OCI-LY7 (cell line): ENCODE data around the gene DUSP6. TPM values are rescaled to one million over a fixed set of nuclear protein-coding genes. Genes with fewer than 3 reads are reported as not detected.

Experiments used
- BruUV-seq: library from RNA; stranded (reverse); fragments of 400-500 nt; replicated peaks from 2 replicates; lab custom pipeline; 2021; lab: Mats Ljungman, UMichigan
- CTCF ChIA-PET: fragments of 300-600 bp; sonication (Branson Sonifier 250); formaldehyde crosslinking; loops from one replicate; lab custom pipeline; 2022; ENCODE audit warnings: antibody characterized with exemption; ENCODE audit not compliant: unreplicated experiment; lab: Charles Lee
- POLR2A ChIA-PET: fragments of 300-600 bp; sonication (Branson Sonifier 250); formaldehyde crosslinking; loops from one replicate; lab custom pipeline; 2022; ENCODE audit warnings: antibody characterized with exemption; lab: Charles Lee
- DNase-seq: peaks from one replicate; pipeline ENCODE4 v3.0.0-alpha.2; 2015; ENCODE audit warnings: low spot score
- H2AFZ ChIP-seq: fragments of 200-600 bp; sonication (generic), shearing (Covaris generic); 2 replicates; pipeline ENCODE4 v1.6.1; 2014; ENCODE audit warnings: mild to moderate bottlenecking, antibody characterized with exemption, low read length, moderate library complexity
- H3K27ac ChIP-seq: fragments of 200-600 bp; sonication (generic); 2 replicates; pipeline ENCODE4 v1.5.1; 2014; ENCODE audit warnings: mixed run types, low read depth, mild to moderate bottlenecking, moderate library complexity, low read length, inconsistent platforms; ENCODE audit not compliant: poor library complexity, severe bottlenecking
- H3K36me3 ChIP-seq: fragments of 200-600 bp; sonication (generic); 2 replicates; pipeline ENCODE4 v1.6.1; 2014; ENCODE audit warnings: mild to moderate bottlenecking, antibody characterized with exemption, low read length, moderate library complexity, mixed read lengths; ENCODE audit not compliant: insufficient read depth
- H3K4me1 ChIP-seq: fragments of 200-600 bp; sonication (generic); 2 replicates; pipeline ENCODE4 v1.5.1; 2014; ENCODE audit warnings: mild to moderate bottlenecking, low read length; ENCODE audit not compliant: insufficient read depth, poor library complexity, severe bottlenecking
- H3K4me2 ChIP-seq: fragments of 200-600 bp; sonication (generic); 2 replicates; pipeline ENCODE4 v1.6.1; 2014; ENCODE audit warnings: mild to moderate bottlenecking, low read length
- H3K4me3 ChIP-seq: fragments of 200-600 bp; sonication (generic); 2 replicates; pipeline ENCODE4 v1.5.1; 2014; ENCODE audit warnings: mild to moderate bottlenecking, low read depth, low read length; ENCODE audit not compliant: poor library complexity, severe bottlenecking
- H3K79me2 ChIP-seq: fragments of 200-600 bp; sonication (generic); 2 replicates; pipeline ENCODE4 v1.6.1; 2016; ENCODE audit warnings: low read depth, mild to moderate bottlenecking, low read length, moderate library complexity, mixed read lengths; ENCODE audit not compliant: insufficient read depth
- H3K9me2 ChIP-seq: fragments of 200-600 bp; sonication (generic); 2 replicates; pipeline ENCODE4 v1.6.1; 2016; ENCODE audit warnings: mild to moderate bottlenecking, low read length, mixed read lengths; ENCODE audit not compliant: insufficient read depth
- H3K9me3 ChIP-seq: fragments of 200-600 bp; sonication (generic); 2 replicates; pipeline ENCODE4 v1.6.1; 2014; ENCODE audit warnings: mild to moderate bottlenecking, mixed run types, low read length, mixed read lengths
- H4K20me1 ChIP-seq: fragments of 200-600 bp; sonication (generic); 2 replicates; pipeline ENCODE4 v1.6.1; 2014; ENCODE audit warnings: mild to moderate bottlenecking, antibody characterized with exemption, low read length, moderate library complexity, mixed read lengths; ENCODE audit not compliant: insufficient read depth
- EZH2phosphoT487 ChIP-seq: fragments of 200-600 bp; sonication (generic); IDR thresholded peaks from 2 replicates; pipeline ENCODE4 v1.6.1; 2018; ENCODE audit warnings: low read depth, borderline replicate concordance, mild to moderate bottlenecking, mixed run types, antibody characterized with exemption, low read length, moderate library complexity, mixed read lengths
- intact Hi-C: fragments of 100-400 bp; cut with micrococcal nuclease; formaldehyde crosslinking; loops from one replicate; pipeline ENCODE4 v1.10.0; 2022; ENCODE audit not compliant: unreplicated experiment
- total RNA-seq, 2 experiments: library from RNA; depleted of rRNA in 1 of 2; stranded (reverse); fragments of >200 nt in 1 of 2; shearing (Covaris generic) in 1 of 2; gene quantifications; 2 replicates each; pipeline ENCODE4 v1.2.3, GENCODE V29; 2014 to 2022
- TF ChIP-seq, protein P1 (sequence below): fragments of 200-600 bp; sonication (generic); conservative IDR thresholded peaks from 2 replicates; pipeline ENCODE4 v1.5.1; 2014; ENCODE audit warnings: mild to moderate bottlenecking, antibody characterized with exemption, low read length, moderate library complexity, mixed read lengths

Gene DUSP6
- total RNA-seq, 2 experiments from 2014 or later = 0.47 to 2.2 TPM

DNA sequence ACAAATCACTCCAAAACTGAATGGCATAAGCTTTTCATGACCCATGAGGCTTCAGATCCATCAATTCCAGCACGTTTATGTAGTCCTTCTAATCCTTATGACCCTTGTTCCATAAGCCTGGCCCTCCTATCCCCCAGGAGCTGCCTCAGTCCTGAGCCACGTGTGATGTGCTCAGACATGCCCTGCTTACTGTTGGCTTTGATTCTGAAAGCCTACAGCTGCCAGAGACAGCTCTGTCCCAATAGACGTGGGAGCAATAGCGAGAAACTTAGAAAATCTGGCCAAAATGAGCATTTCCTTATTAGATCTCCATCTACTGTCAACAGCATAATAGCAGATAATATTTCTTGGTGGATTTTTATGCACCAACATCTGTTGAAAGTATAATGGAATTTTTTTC, 33.2 kb downstream of the DUSP6 start:
- peak overlapping the region; percentile 29; the same call in 1 of the 2 replicates for H2AFZ ChIP-seq
- CTCF ChIA-PET = no interaction called here

DNA sequence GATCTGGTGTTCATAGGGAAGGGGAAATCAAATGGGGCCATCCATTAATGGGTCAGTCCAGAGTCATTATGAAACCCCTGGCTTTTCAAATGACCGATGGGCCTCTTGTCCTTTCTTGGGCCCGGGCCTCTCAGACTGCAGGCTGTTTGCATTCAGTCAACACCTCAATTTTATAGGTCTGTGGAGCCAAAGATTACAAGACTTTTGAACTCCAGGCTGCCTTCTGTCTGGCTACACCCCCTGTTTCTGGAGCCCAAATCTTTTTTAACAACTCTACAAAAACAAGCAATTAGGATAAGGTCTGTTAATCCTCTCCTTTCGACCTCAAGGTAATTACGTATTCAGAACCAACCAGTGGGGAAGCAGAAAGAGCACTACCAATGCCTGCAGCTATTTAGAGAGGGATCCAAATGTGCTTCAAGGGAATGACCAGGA, 35.6 kb downstream of the DUSP6 start:
- no peaks in the 10 kb centered on the region for H3K79me2 ChIP-seq
- no peaks in the 10 kb centered on the region for H3K9me3 ChIP-seq
- no peak for DNase-seq
- H3K36me3 ChIP-seq = no peaks in the 10 kb centered on the region
- no TSS peak for BruUV-seq
- H3K4me3 ChIP-seq = no peak overlapping the region
- H3K9me2 ChIP-seq = no peaks in the 10 kb centered on the region
- TF ChIP-seq EZH2phosphoT487 = no peak
- TF ChIP-seq, protein P1, sequence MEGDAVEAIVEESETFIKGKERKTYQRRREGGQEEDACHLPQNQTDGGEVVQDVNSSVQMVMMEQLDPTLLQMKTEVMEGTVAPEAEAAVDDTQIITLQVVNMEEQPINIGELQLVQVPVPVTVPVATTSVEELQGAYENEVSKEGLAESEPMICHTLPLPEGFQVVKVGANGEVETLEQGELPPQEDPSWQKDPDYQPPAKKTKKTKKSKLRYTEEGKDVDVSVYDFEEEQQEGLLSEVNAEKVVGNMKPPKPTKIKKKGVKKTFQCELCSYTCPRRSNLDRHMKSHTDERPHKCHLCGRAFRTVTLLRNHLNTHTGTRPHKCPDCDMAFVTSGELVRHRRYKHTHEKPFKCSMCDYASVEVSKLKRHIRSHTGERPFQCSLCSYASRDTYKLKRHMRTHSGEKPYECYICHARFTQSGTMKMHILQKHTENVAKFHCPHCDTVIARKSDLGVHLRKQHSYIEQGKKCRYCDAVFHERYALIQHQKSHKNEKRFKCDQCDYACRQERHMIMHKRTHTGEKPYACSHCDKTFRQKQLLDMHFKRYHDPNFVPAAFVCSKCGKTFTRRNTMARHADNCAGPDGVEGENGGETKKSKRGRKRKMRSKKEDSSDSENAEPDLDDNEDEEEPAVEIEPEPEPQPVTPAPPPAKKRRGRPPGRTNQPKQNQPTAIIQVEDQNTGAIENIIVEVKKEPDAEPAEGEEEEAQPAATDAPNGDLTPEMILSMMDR = no peak
- intact Hi-C loops = no loop called here
- no peak overlapping the region for H3K27ac ChIP-seq
- ChIA-PET POLR2A (interaction anchor here (0.6 to 4.0 kb wide), 5 partner anchors 11 to 1261 kb away, joined by 3 to 24 read pairs (median 3); no protein-coding TSS in a partner anchor), CTCF (interaction anchor here (0.9 to 1.2 kb wide), 3 partner anchors 29 to 49 kb away, joined by 3 to 5 read pairs (median 4); partner anchors contain the start of gene DUSP6)
- H3K4me1 ChIP-seq = peaks cover 27% of the 10 kb centered on the region
- H3K4me2 ChIP-seq = no peak overlapping the region
- no peak overlapping the region; the same call in 1 of the 2 replicates for H2AFZ ChIP-seq
- H4K20me1 ChIP-seq = no peaks in the 10 kb centered on the region

More for the DNA sequence above, 33.2 kb downstream of the DUSP6 start:
- H3K4me3 ChIP-seq = no peak overlapping the region
- peaks cover 26% of the 10 kb centered on the region for H3K4me1 ChIP-seq
- H3K27ac ChIP-seq = no peak overlapping the region
- no peaks in the 10 kb centered on the region for H3K9me3 ChIP-seq
- H3K79me2 ChIP-seq = no peaks in the 10 kb centered on the region
- peak overlapping the region; percentile 55 for H3K4me2 ChIP-seq
- no peaks in the 10 kb centered on the region for H3K36me3 ChIP-seq
- no peaks in the 10 kb centered on the region for H3K9me2 ChIP-seq
- POLR2A ChIA-PET = interaction anchor here (0.6 to 1.0 kb wide), 3 partner anchors 27 to 132 kb away, joined by 3 to 4 read pairs (median 3); no protein-coding TSS in a partner anchor
- no peaks in the 10 kb centered on the region for H4K20me1 ChIP-seq
- intact Hi-C loops = no loop called here
- no peak for TF ChIP-seq EZH2phosphoT487
- TF ChIP-seq, protein P1 = no peak
- no TSS peak for BruUV-seq
- no peak for DNase-seq
